Measurements from ENCODE around the gene AQP3.

AQP3 gene

GRCh38 chr9:33437205-33437604 is 10.2 kb downstream of the AQP3 start:
- TF ChIP-seq SIN3A (IDR thresholded peaks at IDR 0.05; ENCODE audit: borderline replicate concordance, insufficient read depth, low read length) (no peak), POLR2AphosphoS5 (IDR thresholded peaks at IDR 0.05; ENCODE audit: low read depth, low read length) (no peak), REST (IDR thresholded peaks at IDR 0.05; ENCODE audit: insufficient read depth in 1 of 2, low read depth in 2 of 2, low read length in 2 of 2) (no peak), TAF1 (IDR thresholded peaks at IDR 0.05; ENCODE audit: borderline replicate concordance, insufficient read depth, low read length) (no peak), FOXP2 (optimal IDR thresholded peaks at IDR 0.05; ENCODE audit: borderline replicate concordance, extremely low read depth, extremely low read length, insufficient read depth) (no peak)

GRCh38 chr9:33436445-33436844 is 10.9 kb downstream of the AQP3 start:
- TF ChIP-seq SIN3A (IDR thresholded peaks at IDR 0.05; ENCODE audit: borderline replicate concordance, insufficient read depth, low read length) (no peak), POLR2AphosphoS5 (IDR thresholded peaks at IDR 0.05; ENCODE audit: low read depth, low read length) (no peak), REST (IDR thresholded peaks at IDR 0.05; ENCODE audit: insufficient read depth in 1 of 2, low read depth in 2 of 2, low read length in 2 of 2) (no peak), FOXP2 (optimal IDR thresholded peaks at IDR 0.05; ENCODE audit: borderline replicate concordance, extremely low read depth, extremely low read length, insufficient read depth) (no peak), TAF1 (IDR thresholded peaks at IDR 0.05; ENCODE audit: borderline replicate concordance, insufficient read depth, low read length) (no peak)

GRCh38 chr9:33435821-33436277 is 11.5 kb downstream of the AQP3 start:
- TF ChIP-seq POLR2AphosphoS5 (IDR thresholded peaks at IDR 0.05; ENCODE audit: low read depth, low read length) (no peak), TAF1 (IDR thresholded peaks at IDR 0.05; ENCODE audit: borderline replicate concordance, insufficient read depth, low read length) (no peak), FOXP2 (optimal IDR thresholded peaks at IDR 0.05; ENCODE audit: borderline replicate concordance, extremely low read depth, extremely low read length, insufficient read depth) (no peak), SIN3A (IDR thresholded peaks at IDR 0.05; ENCODE audit: borderline replicate concordance, insufficient read depth, low read length) (no peak), REST (IDR thresholded peaks at IDR 0.05; ENCODE audit: insufficient read depth in 1 of 2, low read depth in 2 of 2, low read length in 2 of 2) (no peak)

GRCh38 chr9:33434317-33435105 is 12.9 kb downstream of the AQP3 start:
- TF ChIP-seq POLR2AphosphoS5 (IDR thresholded peaks at IDR 0.05; ENCODE audit: low read depth, low read length) (no peak), TAF1 (IDR thresholded peaks at IDR 0.05; ENCODE audit: borderline replicate concordance, insufficient read depth, low read length) (no peak), SIN3A (IDR thresholded peaks at IDR 0.05; ENCODE audit: borderline replicate concordance, insufficient read depth, low read length) (no peak), REST (IDR thresholded peaks at IDR 0.05; ENCODE audit: insufficient read depth in 1 of 2, low read depth in 2 of 2, low read length in 2 of 2) (no peak), FOXP2 (optimal IDR thresholded peaks at IDR 0.05; ENCODE audit: borderline replicate concordance, extremely low read depth, extremely low read length, insufficient read depth) (no peak)
